ENCODE data around the gene NMRK1. TPM values are rescaled to one million over a fixed set of nuclear protein-coding genes. Genes with fewer than 3 reads are reported as not detected.

Gene NMRK1
- total RNA-seq, 4 donors from 2014 or later: 1.3 to 32.5 (median 15.6) TPM

- intact Hi-C loops (cut with DNase I; ENCODE audit: low total_unique reads): no loop called here
- Histone ChIP-seq H3K27ac (no peak overlapping the region), H3K9me3 (no peaks in the 10 kb centered on the region), H3K36me3 (no peaks in the 10 kb centered on the region), H3K27me3 (no peaks in the 10 kb centered on the region), H3K4me3 (no peak overlapping the region), H3K4me1 (peaks cover 0 to 4% of the 10 kb centered on the region in 2 donors)
- no peak for DNase-seq
- TF ChIP-seq POLR2A (IDR thresholded peaks at IDR 0.05): no peak
- no peak for TF ChIP-seq CTCF (IDR thresholded peaks at IDR 0.05)
Measured at GRCh38 chr9:75092766-75093165, 4.8 kb upstream of the NMRK1 start.

DNA sequence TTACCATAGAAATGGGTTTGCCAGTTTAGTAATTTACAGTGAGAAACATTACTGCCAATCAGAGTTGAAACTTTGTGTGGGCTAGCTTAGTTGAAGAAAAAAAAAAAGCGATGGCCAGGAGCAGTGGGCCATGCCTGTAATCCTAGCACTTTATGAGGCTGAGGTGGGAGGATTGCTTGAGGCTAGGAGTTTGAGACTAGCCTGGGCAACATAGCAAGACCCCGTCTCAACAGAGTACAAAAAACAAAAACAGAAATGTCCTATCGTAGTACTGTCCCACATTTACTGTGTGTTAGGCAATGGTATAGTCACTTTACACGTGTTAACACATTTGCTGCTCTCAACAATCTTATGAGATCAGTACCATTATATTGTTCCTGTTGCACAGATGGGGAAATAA, 2.6 kb upstream of the NMRK1 start:
- Histone ChIP-seq H3K9me3 (no peaks in the 10 kb centered on the region), H3K4me1 (peaks cover 0 to 9% of the 10 kb centered on the region in 2 donors), H3K36me3 (no peaks in the 10 kb centered on the region), H3K4me3 (no peak overlapping the region), H3K27me3 (no peaks in the 10 kb centered on the region), H3K27ac (peak overlapping the region in 1 of 2 donors; percentile 14)
- intact Hi-C loops (cut with DNase I; ENCODE audit: low total_unique reads): no loop called here
- DNase-seq: no peak
- TF ChIP-seq POLR2A (IDR thresholded peaks at IDR 0.05): no peak
- no peak for TF ChIP-seq CTCF (IDR thresholded peaks at IDR 0.05)

- H3K27ac ChIP-seq: peak overlapping the region; percentile 93 to 96
- H3K4me1 ChIP-seq: peaks cover 0 to 9% of the 10 kb centered on the region in 2 donors
- TF ChIP-seq CTCF (IDR thresholded peaks at IDR 0.05) (no peak), POLR2A (IDR thresholded peaks at IDR 0.05) (no peak)
- H3K27me3 ChIP-seq: no peaks in the 10 kb centered on the region
- no peaks in the 10 kb centered on the region for H3K9me3 ChIP-seq
- no peak for DNase-seq
- peak overlapping the region; percentile 85 to 96 for H3K4me3 ChIP-seq
- intact Hi-C loops (cut with DNase I; ENCODE audit: low total_unique reads): loop anchor here (10.0 kb wide), 1 partner anchor 135 kb away; the partner anchor contains the start of gene C9orf40
- H3K36me3 ChIP-seq: no peaks in the 10 kb centered on the region
Measured at GRCh38 chr9:75089373-75089766, 1.4 kb upstream of the NMRK1 start.

DNA sequence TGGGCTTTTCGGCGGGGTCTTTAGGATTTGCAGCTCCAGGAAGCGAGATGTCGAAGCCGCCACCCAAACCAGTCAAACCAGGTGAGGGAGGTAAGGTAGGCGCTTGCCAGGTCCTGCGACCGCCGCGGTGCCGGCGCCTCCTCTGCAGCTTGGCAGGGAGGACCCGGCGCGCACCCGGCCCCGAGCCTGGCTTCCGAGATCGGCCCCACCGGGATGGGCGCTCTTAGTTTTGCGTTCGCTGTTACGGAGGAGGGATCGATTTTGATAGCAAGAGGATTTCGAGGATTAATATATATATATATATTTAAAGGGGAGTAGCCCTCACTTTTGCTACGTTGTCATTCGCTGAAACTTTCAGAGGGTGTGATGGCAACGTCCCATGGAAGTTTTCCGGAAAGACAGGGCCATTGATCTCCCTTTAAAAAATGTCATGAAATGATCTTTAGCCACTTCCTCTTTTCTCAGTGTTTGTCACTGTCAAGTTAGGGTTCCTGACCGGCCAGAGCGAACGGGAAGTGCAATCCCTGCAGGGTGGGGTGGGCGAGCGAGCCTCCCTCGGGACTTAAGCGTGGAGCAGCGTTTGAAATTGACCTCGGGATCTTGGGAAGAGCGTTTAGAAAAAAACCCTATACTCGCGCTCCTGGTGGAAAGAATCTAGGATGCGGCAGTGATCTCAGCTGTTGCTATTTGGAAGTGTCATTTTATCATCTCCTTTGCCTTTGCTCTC, 854 bp upstream of the NMRK1 start:
- Histone ChIP-seq H3K4me3 (peak overlapping the region; percentile 85 to 96), H3K9me3 (no peaks in the 10 kb centered on the region), H3K27me3 (no peaks in the 10 kb centered on the region), H3K4me1 (peaks cover 0 to 9% of the 10 kb centered on the region in 2 donors), H3K27ac (peak overlapping the region; percentile 93 to 96), H3K36me3 (no peaks in the 10 kb centered on the region)
- no peak for TF ChIP-seq POLR2A (IDR thresholded peaks at IDR 0.05)
- TF ChIP-seq CTCF (IDR thresholded peaks at IDR 0.05): peak; percentile 18 to 62 (median 48)
- DNase-seq: peak; percentile 55 to 57
- intact Hi-C loops (cut with DNase I; ENCODE audit: low total_unique reads): loop anchor here (10.0 kb wide), 1 partner anchor 134 kb away; the partner anchor contains the start of gene C9orf40

GRCh38 chr9:75087289-75087823, 599 bp downstream of the NMRK1 start:
- H3K27ac ChIP-seq: peak overlapping the region; percentile 93 to 96
- no peaks in the 10 kb centered on the region for H3K27me3 ChIP-seq
- no peaks in the 10 kb centered on the region for H3K9me3 ChIP-seq
- DNase-seq: peak in 1 of 2 donors; percentile 33
- H3K4me1 ChIP-seq: peaks cover 0 to 9% of the 10 kb centered on the region in 2 donors
- intact Hi-C loops (cut with DNase I; ENCODE audit: low total_unique reads): loop anchor here (10.0 kb wide), 1 partner anchor 133 kb away; the partner anchor contains the start of gene C9orf40
- TF ChIP-seq CTCF (IDR thresholded peaks at IDR 0.05) (no peak), POLR2A (IDR thresholded peaks at IDR 0.05) (no peak)
- H3K36me3 ChIP-seq: no peaks in the 10 kb centered on the region
- H3K4me3 ChIP-seq: peak overlapping the region; percentile 90 to 96

Data from uterus (tissue), 4 donors.